ENCODE measurements around the gene TENM4.

DNA sequence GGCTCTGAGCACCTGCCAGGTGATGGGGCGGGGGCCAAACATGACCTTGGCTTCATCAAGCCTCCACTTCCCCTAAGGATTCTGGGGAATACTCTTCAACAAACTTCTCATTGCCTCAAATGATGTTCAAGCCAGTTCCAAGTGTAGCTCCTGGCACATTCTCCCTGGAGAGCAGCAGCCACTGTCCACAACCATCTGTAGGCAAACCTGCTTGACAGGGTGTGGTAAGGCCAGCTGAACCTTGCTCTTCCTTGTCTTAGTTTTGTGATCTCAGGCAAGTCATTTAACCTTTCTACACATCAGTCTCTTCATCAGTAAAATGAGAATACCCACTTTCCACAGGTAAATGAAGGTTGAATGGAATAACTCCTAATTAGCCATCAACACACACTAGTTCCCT is 323.3 kb downstream of the TENM4 start:
- TF ChIP-seq CTCF (IDR thresholded peaks at IDR 0.05; ENCODE audit: low read depth, low read length, missing input control) = no peak
- TF ChIP-seq, protein P1, sequence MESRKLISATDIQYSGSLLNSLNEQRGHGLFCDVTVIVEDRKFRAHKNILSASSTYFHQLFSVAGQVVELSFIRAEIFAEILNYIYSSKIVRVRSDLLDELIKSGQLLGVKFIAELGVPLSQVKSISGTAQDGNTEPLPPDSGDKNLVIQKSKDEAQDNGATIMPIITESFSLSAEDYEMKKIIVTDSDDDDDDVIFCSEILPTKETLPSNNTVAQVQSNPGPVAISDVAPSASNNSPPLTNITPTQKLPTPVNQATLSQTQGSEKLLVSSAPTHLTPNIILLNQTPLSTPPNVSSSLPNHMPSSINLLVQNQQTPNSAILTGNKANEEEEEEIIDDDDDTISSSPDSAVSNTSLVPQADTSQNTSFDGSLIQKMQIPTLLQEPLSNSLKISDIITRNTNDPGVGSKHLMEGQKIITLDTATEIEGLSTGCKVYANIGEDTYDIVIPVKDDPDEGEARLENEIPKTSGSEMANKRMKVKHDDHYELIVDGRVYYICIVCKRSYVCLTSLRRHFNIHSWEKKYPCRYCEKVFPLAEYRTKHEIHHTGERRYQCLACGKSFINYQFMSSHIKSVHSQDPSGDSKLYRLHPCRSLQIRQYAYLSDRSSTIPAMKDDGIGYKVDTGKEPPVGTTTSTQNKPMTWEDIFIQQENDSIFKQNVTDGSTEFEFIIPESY (IDR thresholded peaks at IDR 0.05) = no peak
- TF ChIP-seq JUND (IDR thresholded peaks at IDR 0.05) = no peak
